Measurements from ENCODE around the gene NCAM1. TPM values are rescaled to one million over a fixed set of nuclear protein-coding genes. Genes with fewer than 3 reads are reported as not detected.

Gene NCAM1
- total and polyA plus RNA-seq, 4 experiments from 2014 or later: 0.39 TPM; not detected in 3

- H3K4me1 ChIP-seq (ENCODE audit: insufficient read depth, low read length): no peaks in the 10 kb centered on the region
- Mint-ChIP-seq H3K36me3 (no peaks in the 10 kb centered on the region), H3K4me3 (no peak overlapping the region), H3K27ac (no peak overlapping the region), H3K4me1 (no peaks in the 10 kb centered on the region), H3K27me3 (no peaks in the 10 kb centered on the region), H3K9me3 (peaks cover 0 to 5% (median 0%) of the 10 kb centered on the region in 8 donors)
- no peak for DNase-seq
- H3K27ac ChIP-seq (ENCODE audit: low read depth, low read length): no peak overlapping the region
- CTCF ChIA-PET (ENCODE audit: partially characterized antibody): no interaction called here
- POLR2A ChIA-PET (ENCODE audit: partially characterized antibody): no interaction called here
- no peaks in the 10 kb centered on the region for H3K27me3 ChIP-seq (ENCODE audit: insufficient read depth, low read length)
- H3K4me3 ChIP-seq (ENCODE audit: low read length in 2 of 2): no peak overlapping the region
- H3K9me3 ChIP-seq (ENCODE audit: control insufficient read depth in 1 of 2, low read length in 2 of 2): no peaks in the 10 kb centered on the region
- no peaks in the 10 kb centered on the region for H3K36me3 ChIP-seq (ENCODE audit: insufficient read depth, low read length)
- intact Hi-C loops (cut with micrococcal nuclease): no loop called here
Measured at GRCh38 chr11:113001709-113002108, 40.5 kb downstream of the NCAM1 start.

- peaks cover 0 to 5% (median under 1%) of the 10 kb centered on the region in 8 donors for H3K9me3 Mint-ChIP-seq
- Histone ChIP-seq H3K4me3 (ENCODE audit: low read length in 2 of 2) (no peak overlapping the region), H3K27ac (ENCODE audit: low read depth, low read length) (no peak overlapping the region), H3K36me3 (ENCODE audit: insufficient read depth, low read length) (no peaks in the 10 kb centered on the region), H3K27me3 (ENCODE audit: insufficient read depth, low read length) (no peaks in the 10 kb centered on the region), H3K9me3 (ENCODE audit: control insufficient read depth in 1 of 2, low read length in 2 of 2) (no peaks in the 10 kb centered on the region), H3K4me1 (ENCODE audit: insufficient read depth, low read length) (no peaks in the 10 kb centered on the region)
- no peaks in the 10 kb centered on the region for H3K27me3 Mint-ChIP-seq
- no peak overlapping the region for H3K27ac Mint-ChIP-seq
- no peaks in the 10 kb centered on the region for H3K4me1 Mint-ChIP-seq
- intact Hi-C loops (cut with micrococcal nuclease): no loop called here
- H3K4me3 Mint-ChIP-seq: no peak overlapping the region
- no peak for DNase-seq
- no peaks in the 10 kb centered on the region for H3K36me3 Mint-ChIP-seq
- CTCF ChIA-PET (ENCODE audit: partially characterized antibody): no interaction called here
- POLR2A ChIA-PET (ENCODE audit: partially characterized antibody): no interaction called here
Measured at GRCh38 chr11:113006896-113007445, 45.8 kb downstream of the NCAM1 start.

- H3K4me3 Mint-ChIP-seq: no peak overlapping the region
- H3K4me3 ChIP-seq (ENCODE audit: low read length in 2 of 2): no peak overlapping the region
- CTCF ChIA-PET (ENCODE audit: partially characterized antibody): no interaction called here
Measured at GRCh38 chr11:113014262-113015097, 53.3 kb downstream of the NCAM1 start.

GRCh38 chr11:113015098-113015455 is 53.9 kb downstream of the NCAM1 start:
- no peaks in the 10 kb centered on the region for H3K36me3 Mint-ChIP-seq
- Histone ChIP-seq H3K27ac (ENCODE audit: low read depth, low read length) (no peak overlapping the region), H3K9me3 (ENCODE audit: control insufficient read depth in 1 of 2, low read length in 2 of 2) (no peaks in the 10 kb centered on the region), H3K4me3 (ENCODE audit: low read length in 2 of 2) (no peak overlapping the region), H3K27me3 (ENCODE audit: insufficient read depth, low read length) (no peaks in the 10 kb centered on the region), H3K4me1 (ENCODE audit: insufficient read depth, low read length) (no peaks in the 10 kb centered on the region), H3K36me3 (ENCODE audit: insufficient read depth, low read length) (no peaks in the 10 kb centered on the region)
- no peak overlapping the region for H3K27ac Mint-ChIP-seq
- no peaks in the 10 kb centered on the region for H3K4me1 Mint-ChIP-seq
- peaks cover 0 to 4% (median under 1%) of the 10 kb centered on the region in 8 donors for H3K9me3 Mint-ChIP-seq
- peaks cover 0 to 2% of the 10 kb centered on the region in 2 donors for H3K27me3 Mint-ChIP-seq
- POLR2A ChIA-PET (ENCODE audit: partially characterized antibody): no interaction called here
- DNase-seq: no peak
- H3K4me3 Mint-ChIP-seq: no peak overlapping the region
- CTCF ChIA-PET (ENCODE audit: partially characterized antibody): no interaction called here
- intact Hi-C loops (cut with micrococcal nuclease): no loop called here

More at GRCh38 chr11:113014262-113015097, 53.3 kb downstream of the NCAM1 start:
- Histone ChIP-seq H3K36me3 (ENCODE audit: insufficient read depth, low read length) (no peaks in the 10 kb centered on the region), H3K9me3 (ENCODE audit: control insufficient read depth in 1 of 2, low read length in 2 of 2) (no peaks in the 10 kb centered on the region), H3K27ac (ENCODE audit: low read depth, low read length) (no peak overlapping the region), H3K4me1 (ENCODE audit: insufficient read depth, low read length) (no peaks in the 10 kb centered on the region), H3K27me3 (ENCODE audit: insufficient read depth, low read length) (no peaks in the 10 kb centered on the region)
- no peaks in the 10 kb centered on the region for H3K36me3 Mint-ChIP-seq
- no peak for DNase-seq
- H3K27me3 Mint-ChIP-seq: peaks cover 0 to 2% of the 10 kb centered on the region in 2 donors
- no peaks in the 10 kb centered on the region for H3K4me1 Mint-ChIP-seq
- intact Hi-C loops (cut with micrococcal nuclease): no loop called here
- POLR2A ChIA-PET (ENCODE audit: partially characterized antibody): no interaction called here
- H3K27ac Mint-ChIP-seq: no peak overlapping the region
- peaks cover 0 to 4% (median under 1%) of the 10 kb centered on the region in 8 donors for H3K9me3 Mint-ChIP-seq

GRCh38 chr11:113016905-113017304 is 55.7 kb downstream of the NCAM1 start:
- Histone ChIP-seq H3K4me1 (ENCODE audit: insufficient read depth, low read length) (no peaks in the 10 kb centered on the region), H3K9me3 (ENCODE audit: control insufficient read depth in 1 of 2, low read length in 2 of 2) (no peaks in the 10 kb centered on the region), H3K27ac (ENCODE audit: low read depth, low read length) (no peak overlapping the region), H3K27me3 (ENCODE audit: insufficient read depth, low read length) (no peaks in the 10 kb centered on the region), H3K4me3 (ENCODE audit: low read length in 2 of 2) (no peak overlapping the region), H3K36me3 (ENCODE audit: insufficient read depth, low read length) (no peaks in the 10 kb centered on the region)
- Mint-ChIP-seq H3K9me3 (peaks cover 0 to 4% (median under 1%) of the 10 kb centered on the region in 8 donors), H3K4me3 (no peak overlapping the region), H3K36me3 (no peaks in the 10 kb centered on the region), H3K27me3 (peaks cover 0 to 2% of the 10 kb centered on the region in 2 donors), H3K27ac (no peak overlapping the region), H3K4me1 (no peaks in the 10 kb centered on the region)
- ChIA-PET POLR2A (ENCODE audit: partially characterized antibody) (no interaction called here), CTCF (ENCODE audit: partially characterized antibody) (no interaction called here)
- no peak for DNase-seq
- intact Hi-C loops (cut with micrococcal nuclease): no loop called here

- H3K9me3 ChIP-seq (ENCODE audit: control insufficient read depth in 1 of 2, low read length in 2 of 2): no peaks in the 10 kb centered on the region
- Mint-ChIP-seq H3K4me3 (no peak overlapping the region), H3K27ac (no peak overlapping the region), H3K27me3 (peaks cover 0 to 2% of the 10 kb centered on the region in 2 donors), H3K36me3 (no peaks in the 10 kb centered on the region), H3K9me3 (peaks cover 0 to under 1% (median 0%) of the 10 kb centered on the region in 8 donors), H3K4me1 (no peaks in the 10 kb centered on the region)
- intact Hi-C loops (cut with micrococcal nuclease): no loop called here
- H3K4me3 ChIP-seq (ENCODE audit: low read length in 2 of 2): no peak overlapping the region
- H3K4me1 ChIP-seq (ENCODE audit: insufficient read depth, low read length): no peaks in the 10 kb centered on the region
- no peak overlapping the region for H3K27ac ChIP-seq (ENCODE audit: low read depth, low read length)
- no peaks in the 10 kb centered on the region for H3K27me3 ChIP-seq (ENCODE audit: insufficient read depth, low read length)
- no peaks in the 10 kb centered on the region for H3K36me3 ChIP-seq (ENCODE audit: insufficient read depth, low read length)
- ChIA-PET CTCF (ENCODE audit: partially characterized antibody) (no interaction called here), POLR2A (ENCODE audit: partially characterized antibody) (no interaction called here)
- no peak for DNase-seq
Measured at GRCh38 chr11:113018913-113019312, 57.7 kb downstream of the NCAM1 start.

GRCh38 chr11:113019711-113020110 is 58.5 kb downstream of the NCAM1 start:
- H3K9me3 Mint-ChIP-seq: peaks cover 0 to 3% (median 0%) of the 10 kb centered on the region in 8 donors
- Histone ChIP-seq H3K4me3 (ENCODE audit: low read length in 2 of 2) (no peak overlapping the region), H3K27me3 (ENCODE audit: insufficient read depth, low read length) (no peaks in the 10 kb centered on the region), H3K4me1 (ENCODE audit: insufficient read depth, low read length) (no peaks in the 10 kb centered on the region), H3K36me3 (ENCODE audit: insufficient read depth, low read length) (no peaks in the 10 kb centered on the region), H3K9me3 (ENCODE audit: control insufficient read depth in 1 of 2, low read length in 2 of 2) (no peaks in the 10 kb centered on the region), H3K27ac (ENCODE audit: low read depth, low read length) (no peak overlapping the region)
- ChIA-PET POLR2A (ENCODE audit: partially characterized antibody) (no interaction called here), CTCF (ENCODE audit: partially characterized antibody) (no interaction called here)
- no peaks in the 10 kb centered on the region for H3K36me3 Mint-ChIP-seq
- peaks cover 0 to 2% of the 10 kb centered on the region in 2 donors for H3K27me3 Mint-ChIP-seq
- DNase-seq: no peak
- no peak overlapping the region for H3K4me3 Mint-ChIP-seq
- H3K27ac Mint-ChIP-seq: no peak overlapping the region
- H3K4me1 Mint-ChIP-seq: no peaks in the 10 kb centered on the region
- intact Hi-C loops (cut with micrococcal nuclease): no loop called here

Measured in CD4-positive, alpha-beta memory T cell (primary cell).